PC-3 (cell line): ENCODE data around the gene ARHGDIG. TPM values are rescaled to one million over a fixed set of nuclear protein-coding genes. Genes with fewer than 3 reads are reported as not detected.

Experiments
- ATAC-seq: fragments of 200-7000 bp; cut with Tn5 transposase; 2 replicates; pipeline ENCODE4 v1.9.1; 2020; ENCODE audit warnings: mild to moderate bottlenecking, moderate library complexity
- BruUV-seq: library from RNA; stranded (reverse); fragments of 400-500 nt; replicated peaks from 2 replicates; lab custom pipeline; 2021; lab: Mats Ljungman, UMichigan
- CTCF ChIA-PET: fragments of 300-600 bp; sonication (Branson Sonifier 250); formaldehyde crosslinking; loops from one replicate; lab custom pipeline; 2022; ENCODE audit warnings: antibody characterized with exemption; lab: Charles Lee
- POLR2A ChIA-PET: fragments of 300-600 bp; sonication (Branson Sonifier 250); formaldehyde crosslinking; loops from one replicate; lab custom pipeline; 2022; ENCODE audit warnings: antibody characterized with exemption; ENCODE audit not compliant: unreplicated experiment; lab: Charles Lee
- DNase-seq: peaks from one replicate; pipeline ENCODE4 v3.0.0-alpha.2; 2015
- H2AFZ ChIP-seq: fragments of 300-600 bp; sonication (generic); 2 replicates; pipeline ENCODE4 v1.6.0; 2016; ENCODE audit warnings: antibody characterized with exemption, low read length
- H3F3A ChIP-seq: fragments of 300-600 bp; sonication (generic); one replicate; pipeline ENCODE4 v1.6.0; 2017; ENCODE audit warnings: antibody characterized with exemption, low read length, control low read depth, mild to moderate bottlenecking; ENCODE audit not compliant: unreplicated experiment
- H3K27ac ChIP-seq: fragments of 300-600 bp; sonication (generic); 2 replicates; pipeline ENCODE4 v1.5.1; 2016; ENCODE audit warnings: mild to moderate bottlenecking, low read length
- H3K27me3 ChIP-seq: fragments of 300-600 bp; sonication (generic); 2 replicates; pipeline ENCODE4 v1.6.1; 2016; ENCODE audit warnings: low read length, mixed read lengths
- H3K36me3 ChIP-seq: fragments of 300-600 bp; sonication (generic); 2 replicates; pipeline ENCODE4 v1.6.1; 2016; ENCODE audit warnings: low read depth, mixed run types, low read length, mixed read lengths
- H3K4me1 ChIP-seq: fragments of 300-600 bp; sonication (generic); 2 replicates; pipeline ENCODE4 v1.5.1; 2016; ENCODE audit warnings: low read length; ENCODE audit not compliant: insufficient read depth
- H3K4me2 ChIP-seq: fragments of 300-600 bp; sonication (generic); 2 replicates; pipeline ENCODE4 v1.6.0; 2016; ENCODE audit warnings: low read length
- H3K4me3 ChIP-seq: fragments of 300-600 bp; sonication (generic); 2 replicates; pipeline ENCODE4 v1.5.1; 2016; ENCODE audit warnings: mild to moderate bottlenecking, low read length, mixed read lengths
- H3K79me2 ChIP-seq: fragments of 300-600 bp; sonication (generic); 2 replicates; pipeline ENCODE4 v1.6.1; 2017; ENCODE audit warnings: low read length, mixed read lengths
- H3K9ac ChIP-seq: fragments of 300-600 bp; sonication (generic); 2 replicates; pipeline ENCODE4 v1.6.0; 2016; ENCODE audit warnings: mild to moderate bottlenecking, low read length
- H3K9me2 ChIP-seq: fragments of 300-600 bp; sonication (generic); replicated peaks from 2 replicates; pipeline ENCODE4 v1.6.1; 2016; ENCODE audit warnings: mixed run types, low read length, mixed read lengths
- H3K9me3 ChIP-seq: fragments of 300-600 bp; sonication (generic); 2 replicates; pipeline ENCODE4 v1.6.1; 2016; ENCODE audit warnings: low read length, mixed read lengths
- H4K20me1 ChIP-seq: fragments of 300-600 bp; sonication (generic); 2 replicates; pipeline ENCODE4 v1.6.1; 2016; ENCODE audit warnings: low read length, mixed read lengths
- CTCF ChIP-seq: fragments of 300-600 bp; sonication (generic); conservative IDR thresholded peaks from 2 replicates; pipeline ENCODE4 v1.5.1; 2017; ENCODE audit warnings: antibody characterized with exemption, low read depth, mild to moderate bottlenecking, low read length
- EZH2 ChIP-seq: fragments of 300-600 bp; sonication (generic); IDR thresholded peaks from one replicate; pipeline ENCODE4 v1.6.1; 2017; ENCODE audit warnings: antibody characterized with exemption, mild to moderate bottlenecking, low read length; ENCODE audit not compliant: unreplicated experiment
- EZH2phosphoT487 ChIP-seq: fragments of 300-600 bp; sonication (generic); IDR thresholded peaks from 2 replicates; pipeline ENCODE4 v1.6.1; 2018; ENCODE audit warnings: mild to moderate bottlenecking, antibody characterized with exemption, low read length, borderline replicate concordance
- intact Hi-C: fragments of 100-400 bp; cut with micrococcal nuclease; formaldehyde crosslinking; loops from 2 replicates; pipeline ENCODE4 v1.9.0; 2023
- total RNA-seq: library from RNA; depleted of rRNA; stranded (reverse); fragments of >200 nt; gene quantifications from 2 replicates; pipeline ENCODE4 v1.2.3, GENCODE V29; 2014

Gene ARHGDIG
- total RNA-seq, 1 experiment from 2014 or later, result not detected

GRCh38 chr16:285146-286055 is 5.0 kb downstream of the ARHGDIG start:
- Histone ChIP-seq H4K20me1 (no peaks in the 10 kb centered on the region), H3K4me2 (no peak overlapping the region), H3K9me2 (no peaks in the 10 kb centered on the region), H3K9ac (no peak overlapping the region), H3K36me3 (no peaks in the 10 kb centered on the region; the same call in 1 of the 2 replicates), H3K27me3 (peaks cover 11% of the 10 kb centered on the region), H3K27ac (no peak overlapping the region), H3F3A (no peaks in the 10 kb centered on the region), H3K79me2 (no peaks in the 10 kb centered on the region), H3K4me3 (no peak overlapping the region), H3K4me1 (no peaks in the 10 kb centered on the region), H3K9me3 (no peaks in the 10 kb centered on the region), H2AFZ (no peak overlapping the region)
- no peak for TF ChIP-seq CTCF
- TF ChIP-seq EZH2phosphoT487, result no peak
- no peak for TF ChIP-seq EZH2
- CTCF ChIA-PET, result no interaction called here
- POLR2A ChIA-PET, result no interaction called here
- intact Hi-C loops, result no loop called here
- ATAC-seq (no peak), DNase-seq (no peak)
- BruUV-seq, result no TSS peak

DNA sequence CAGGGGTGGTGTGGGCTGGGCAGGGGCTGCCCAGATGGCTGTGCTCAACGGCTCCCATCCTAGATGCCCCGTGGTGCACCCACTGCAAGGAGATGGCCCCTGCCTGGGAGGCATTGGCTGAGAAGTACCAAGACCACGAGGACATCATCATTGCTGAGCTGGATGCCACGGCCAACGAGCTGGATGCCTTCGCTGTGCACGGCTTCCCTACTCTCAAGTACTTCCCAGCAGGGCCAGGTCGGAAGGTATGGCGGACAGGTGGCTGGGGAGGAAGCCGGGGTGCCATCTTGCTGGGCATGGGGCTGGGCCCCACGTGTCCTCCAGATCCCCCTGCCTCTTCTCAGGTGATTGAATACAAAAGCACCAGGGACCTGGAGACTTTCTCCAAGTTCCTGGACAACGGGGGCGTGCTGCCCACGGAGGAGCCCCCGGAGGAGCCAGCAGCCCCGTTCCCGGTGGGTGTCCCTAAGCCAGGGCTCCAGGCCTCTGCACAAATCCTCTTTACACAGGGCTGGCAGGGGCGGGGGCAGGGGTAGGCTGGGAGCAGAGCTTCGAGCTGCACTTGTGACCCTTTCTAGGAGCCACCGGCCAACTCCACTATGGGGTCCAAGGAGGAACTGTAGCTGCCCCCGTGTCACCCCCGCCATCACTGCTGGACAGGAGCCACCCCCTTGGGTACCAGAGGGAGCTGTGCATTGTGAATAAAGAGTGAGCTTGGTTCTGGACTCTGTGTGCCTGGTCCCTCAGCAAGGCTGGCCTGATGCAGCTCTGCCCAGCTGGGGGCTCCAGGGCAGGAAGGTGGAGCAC is 6.3 kb downstream of the ARHGDIG start:
- Histone ChIP-seq H3K79me2 (no peaks in the 10 kb centered on the region), H2AFZ (no peak overlapping the region), H3K4me3 (no peak overlapping the region), H3F3A (no peaks in the 10 kb centered on the region), H3K36me3 (no peaks in the 10 kb centered on the region; the same call in 1 of the 2 replicates), H4K20me1 (no peaks in the 10 kb centered on the region), H3K9me3 (no peaks in the 10 kb centered on the region), H3K27me3 (0 out of 2 replicates have a peak, but pooled peaks cover under 1% of the 10 kb centered on the region), H3K9ac (no peak overlapping the region), H3K4me2 (no peak overlapping the region), H3K9me2 (no peaks in the 10 kb centered on the region), H3K27ac (no peak overlapping the region), H3K4me1 (no peaks in the 10 kb centered on the region)
- ChIA-PET POLR2A (no interaction called here), CTCF (no interaction called here)
- intact Hi-C loops, result no loop called here
- ATAC-seq (no peak), DNase-seq (no peak)
- TF ChIP-seq CTCF, result no peak
- TF ChIP-seq EZH2, result no peak
- TF ChIP-seq EZH2phosphoT487, result no peak
- no TSS peak for BruUV-seq
